GM18909 (cell line): ENCODE measurements around the gene LDB2.

ENCODE experiments used
- ATAC-seq: cut with Tn5 transposase; IDR thresholded peaks from one replicate; pipeline ENCODE4 v1.9.1; 2021; ENCODE audit warnings: mild to moderate bottlenecking; ENCODE audit not compliant: unreplicated experiment, poor library complexity

The LDB2 gene

DNA sequence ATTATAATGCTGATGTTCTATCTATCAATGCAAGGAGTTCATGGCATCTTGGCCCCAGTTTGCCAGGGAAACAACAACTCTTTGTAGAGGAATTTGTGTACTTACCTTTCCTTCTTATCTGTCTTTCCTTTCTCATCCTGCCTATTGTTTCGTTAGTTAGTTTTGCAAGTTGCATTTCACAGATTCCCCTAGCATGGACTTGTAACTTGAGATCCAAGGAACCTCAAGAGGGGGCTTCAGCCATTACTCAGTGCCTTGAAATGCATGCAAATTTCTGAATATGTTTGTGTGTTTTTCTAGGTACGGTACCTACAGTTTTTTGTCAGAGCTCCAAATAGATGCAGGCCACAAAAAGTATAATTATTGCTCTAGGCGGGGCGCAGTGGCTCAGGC lies 203.6 kb downstream of the LDB2 start:
- ATAC-seq, result no peak

DNA sequence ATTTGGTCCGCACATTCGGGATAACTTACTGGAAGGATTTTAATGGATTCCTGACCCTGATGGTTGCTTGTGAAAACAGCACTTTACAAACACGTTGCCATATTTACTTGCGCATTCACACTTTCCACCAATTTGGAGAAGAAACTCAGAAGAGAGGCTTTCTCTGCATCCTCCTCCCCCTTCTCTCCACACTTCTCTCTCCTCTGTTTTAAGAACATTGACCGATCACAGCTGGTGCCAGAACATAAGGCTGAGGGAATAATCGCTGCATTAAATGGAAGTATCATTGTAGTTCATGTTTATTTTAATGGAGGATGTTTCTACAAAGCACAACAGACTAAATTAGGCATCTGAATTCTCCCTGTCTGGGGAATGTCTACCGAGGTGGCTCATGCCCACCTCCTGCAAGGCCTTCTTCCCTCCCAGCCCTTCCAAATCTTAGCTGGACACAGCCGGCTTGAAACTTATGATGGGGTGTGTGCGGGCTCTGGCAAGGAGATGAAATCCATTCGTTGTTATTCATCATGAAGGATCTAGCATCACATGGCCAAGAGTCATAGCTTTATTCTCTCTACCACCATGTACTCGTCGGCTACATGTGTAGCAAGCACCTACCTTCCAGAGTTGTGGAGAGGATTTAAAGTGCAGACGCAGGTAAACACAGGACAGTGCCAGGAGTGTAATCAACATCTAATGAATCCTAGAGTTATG lies 204.1 kb downstream of the LDB2 start:
- no peak for ATAC-seq

DNA sequence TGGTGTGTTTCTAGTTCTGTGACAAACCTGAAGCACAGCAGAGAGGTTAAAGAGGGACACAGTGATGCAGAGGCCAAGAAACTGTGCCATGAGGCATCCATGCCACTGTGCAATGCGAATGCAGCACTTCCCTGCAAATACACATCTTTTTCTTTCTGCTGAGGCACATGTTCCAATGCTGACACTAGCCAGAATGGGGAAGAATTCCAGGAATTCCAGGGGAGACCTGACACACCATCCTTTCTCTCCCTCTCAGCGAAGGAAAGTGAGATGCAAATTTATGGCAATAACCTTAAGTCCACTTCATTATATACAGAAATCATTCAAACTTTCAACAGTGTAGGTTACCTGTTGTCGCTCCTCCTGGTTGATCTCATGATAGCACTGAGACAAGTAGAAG lies 204.8 kb downstream of the LDB2 start:
- no peak for ATAC-seq

DNA sequence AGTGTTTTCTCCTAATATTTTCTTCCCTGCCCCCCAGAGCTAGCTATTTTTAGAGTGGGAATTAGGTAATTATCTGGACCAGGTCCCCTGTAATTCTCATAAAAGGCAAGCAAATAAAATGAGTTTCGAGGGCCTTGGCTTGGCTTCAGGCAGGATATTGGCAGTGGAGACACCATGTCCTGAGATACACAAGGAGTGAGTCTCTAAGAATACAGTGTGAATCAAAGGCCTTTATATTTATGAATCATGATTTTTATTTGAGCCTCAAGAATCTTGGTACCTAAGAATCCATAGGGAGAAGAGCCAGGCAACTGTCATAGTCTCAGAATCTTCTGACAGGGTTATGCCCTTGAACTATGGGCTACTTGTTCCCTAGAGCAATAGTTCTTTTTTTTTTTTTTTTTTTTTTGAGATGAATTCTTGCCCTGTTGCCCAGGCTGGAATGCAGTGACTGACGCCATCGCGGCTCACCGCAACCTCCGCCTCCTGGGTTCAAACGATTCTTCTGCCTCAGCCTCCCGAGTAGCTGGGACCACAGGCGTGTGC lies 205.4 kb downstream of the LDB2 start:
- no peak for ATAC-seq

DNA sequence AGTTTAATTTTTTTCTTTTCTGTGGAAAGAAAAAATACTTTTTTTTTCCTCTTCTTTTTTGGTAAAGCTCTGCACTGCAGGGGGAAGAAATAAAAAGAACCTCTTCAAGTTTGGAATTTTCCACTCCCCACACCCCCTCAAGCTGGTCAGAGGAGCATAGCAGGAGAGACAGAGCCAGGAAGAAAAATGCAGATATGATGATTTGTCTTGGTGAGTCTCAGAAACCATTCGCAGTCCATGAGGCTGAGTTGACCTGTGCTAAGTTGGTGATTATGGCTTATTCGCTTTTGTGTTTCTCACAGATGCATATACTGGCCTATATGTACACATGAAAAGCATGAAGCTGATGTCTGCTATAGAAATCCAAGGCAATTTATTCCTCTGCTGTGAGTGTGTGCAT lies 205.9 kb downstream of the LDB2 start:
- ATAC-seq, result no peak

DNA sequence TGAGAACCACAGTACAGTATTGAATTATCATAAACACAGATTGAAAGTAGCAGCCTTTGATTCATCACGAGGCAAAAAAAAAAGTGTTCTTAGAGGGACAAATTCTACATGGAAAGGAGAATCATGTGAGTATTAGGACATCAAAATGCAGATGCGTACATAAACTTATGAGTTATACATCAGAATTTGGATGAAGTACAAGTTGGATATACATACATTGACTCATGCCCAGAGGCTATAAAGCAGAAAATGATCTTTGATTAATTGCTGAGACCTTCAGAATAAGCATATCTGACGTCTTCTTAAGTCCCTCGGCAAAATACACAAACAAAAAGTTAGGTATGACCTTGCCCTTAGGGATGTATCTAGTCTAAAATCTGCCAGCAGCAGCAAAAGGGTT lies 206.4 kb downstream of the LDB2 start:
- no peak for ATAC-seq

DNA sequence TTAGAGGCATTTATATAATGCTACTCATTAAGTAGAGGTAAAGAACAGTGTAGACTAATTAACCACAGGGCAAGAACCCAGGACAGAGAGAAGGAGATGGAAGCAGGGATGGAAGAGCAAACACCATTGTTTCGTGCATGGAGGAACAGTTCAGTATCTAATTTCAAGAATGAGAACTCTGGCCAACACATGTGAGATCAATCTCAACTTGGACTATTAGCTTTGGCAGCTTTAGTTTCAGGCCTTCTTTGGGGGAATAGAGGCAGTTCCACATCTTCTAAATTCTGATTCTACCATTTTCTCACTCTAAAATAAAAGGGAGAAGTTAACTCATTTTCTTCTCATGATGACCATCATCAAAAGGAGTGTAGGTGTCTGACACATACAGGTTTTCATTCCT lies 207.0 kb downstream of the LDB2 start:
- no peak for ATAC-seq

DNA sequence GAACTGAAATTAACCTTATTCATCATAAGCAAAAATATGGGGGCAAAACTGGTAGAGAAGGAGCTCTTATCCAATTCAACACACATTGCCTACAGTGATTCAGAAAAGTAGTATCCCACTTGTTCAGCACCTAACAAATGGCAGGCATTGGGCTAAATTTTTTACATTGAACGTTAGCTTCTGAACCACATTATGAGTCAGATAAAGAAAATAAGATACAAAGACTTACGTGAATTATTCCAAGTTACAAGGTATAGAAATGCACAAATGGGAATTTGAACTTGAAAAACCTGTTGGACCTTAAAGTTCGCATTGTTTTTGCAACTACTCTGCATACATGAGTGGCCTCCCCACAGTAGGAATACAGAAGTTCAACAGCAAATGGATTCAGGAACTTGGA lies 210.6 kb downstream of the LDB2 start:
- ATAC-seq, result no peak

DNA sequence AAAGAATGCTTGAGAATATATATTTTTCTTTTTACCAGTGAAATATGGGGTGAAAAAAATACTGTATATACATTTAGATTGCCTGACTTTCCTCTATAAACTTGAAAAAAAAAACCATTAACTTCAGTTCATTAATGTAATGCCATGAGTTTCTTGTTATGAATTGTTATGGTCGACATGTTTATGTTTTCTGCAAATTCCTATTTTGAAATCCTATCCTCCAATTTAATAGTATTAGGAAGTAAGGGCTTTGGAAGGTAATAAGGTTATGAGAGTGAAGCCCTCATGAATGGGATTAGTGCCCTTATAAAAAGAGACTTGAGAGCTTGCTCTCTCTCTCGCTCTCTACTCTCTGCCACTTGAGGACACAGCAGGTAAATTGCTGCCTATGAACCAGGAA lies 211.4 kb downstream of the LDB2 start:
- no peak for ATAC-seq

DNA sequence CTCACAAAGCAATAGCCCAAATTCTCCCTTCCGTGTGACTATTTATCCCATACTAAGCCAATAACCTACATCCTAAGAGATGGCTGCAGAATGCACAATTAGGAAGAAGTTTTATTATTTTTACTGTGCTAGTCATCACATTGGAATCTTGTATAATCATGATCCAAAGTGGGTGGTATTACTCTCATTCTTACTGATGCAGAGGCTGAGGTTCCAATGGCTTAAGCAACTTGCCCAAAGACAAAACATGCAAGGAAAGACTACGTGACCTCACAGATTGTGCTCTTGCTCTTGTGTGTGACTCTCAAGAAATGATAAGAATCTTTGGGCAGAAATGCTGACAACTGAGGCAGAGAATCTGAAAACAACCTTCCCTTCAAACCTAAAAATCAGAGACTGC lies 212.2 kb downstream of the LDB2 start:
- ATAC-seq, result no peak

DNA sequence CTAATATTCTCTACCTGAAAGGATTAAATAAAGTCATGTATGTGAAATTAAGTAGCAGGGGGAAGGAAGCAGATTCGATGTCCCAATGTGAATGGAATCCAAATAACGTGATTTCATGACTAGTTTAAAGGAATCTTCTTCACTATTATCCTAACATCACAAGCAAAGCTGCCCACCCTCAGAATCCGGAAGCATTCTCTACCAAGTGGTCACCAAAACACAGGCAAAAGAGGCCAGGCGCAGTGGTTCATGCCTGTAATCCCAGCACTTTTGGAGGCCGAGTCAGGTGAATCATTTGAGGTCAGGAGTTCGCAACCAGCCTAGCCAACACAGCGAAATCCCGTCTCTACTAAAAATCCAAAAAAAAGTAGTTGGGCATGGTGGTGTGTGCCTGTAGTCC lies 212.9 kb downstream of the LDB2 start:
- no peak for ATAC-seq

DNA sequence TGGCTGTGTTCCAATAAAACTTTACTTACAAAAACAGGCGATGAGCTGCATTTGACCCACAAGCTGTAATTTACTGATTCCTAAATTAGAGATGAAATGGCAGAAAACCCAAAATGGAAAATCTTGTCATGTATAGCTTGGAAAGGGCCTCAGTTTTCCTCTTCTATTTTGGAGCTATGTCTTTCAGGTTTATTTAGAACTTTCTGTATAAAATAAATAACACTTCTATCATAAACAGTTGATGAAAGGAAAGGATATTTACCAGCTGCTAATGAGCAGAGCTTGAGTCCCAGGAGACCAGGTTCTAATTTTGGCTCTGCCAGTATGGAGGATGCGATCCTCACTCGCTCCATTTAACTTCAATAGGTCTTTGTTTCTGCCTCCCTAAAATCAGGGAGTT lies 213.5 kb downstream of the LDB2 start:
- no peak for ATAC-seq

DNA sequence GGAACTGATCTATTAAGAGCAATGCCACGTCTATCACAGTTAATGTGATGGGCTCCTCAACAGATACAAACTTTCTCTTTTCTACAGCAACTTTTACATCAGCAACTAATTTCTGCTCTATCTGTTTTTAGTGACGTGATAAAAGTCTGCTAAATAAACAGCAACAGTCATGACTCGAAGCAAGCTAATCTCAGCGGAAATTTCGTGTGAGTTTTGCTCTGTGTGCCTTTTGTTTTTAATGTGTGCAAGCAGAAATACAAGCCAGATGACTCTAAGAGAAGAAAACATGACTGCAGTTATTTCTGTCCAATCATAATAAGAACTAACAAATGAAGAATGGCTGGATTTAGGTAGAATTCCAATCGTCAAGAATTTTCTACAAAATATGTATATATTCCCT lies 214.3 kb downstream of the LDB2 start:
- no peak for ATAC-seq

DNA sequence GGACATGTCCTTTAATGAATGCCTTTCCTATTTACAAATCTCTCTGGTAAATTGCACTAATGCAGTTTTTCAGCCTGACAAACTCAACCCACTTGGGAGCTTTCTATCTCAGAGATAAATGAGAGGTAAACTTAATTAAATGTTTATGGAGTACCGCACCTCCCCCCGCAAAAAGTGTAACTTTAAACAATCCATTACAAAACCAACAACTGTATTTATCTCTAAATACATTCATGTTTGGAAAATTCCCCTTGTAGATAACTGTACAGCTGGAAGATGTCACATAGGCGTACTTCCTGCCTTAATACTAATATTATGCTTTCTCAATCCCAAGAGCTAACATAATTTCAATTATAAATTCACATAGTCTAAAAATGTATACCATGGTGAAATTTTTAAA lies 215.5 kb downstream of the LDB2 start:
- ATAC-seq, result no peak

DNA sequence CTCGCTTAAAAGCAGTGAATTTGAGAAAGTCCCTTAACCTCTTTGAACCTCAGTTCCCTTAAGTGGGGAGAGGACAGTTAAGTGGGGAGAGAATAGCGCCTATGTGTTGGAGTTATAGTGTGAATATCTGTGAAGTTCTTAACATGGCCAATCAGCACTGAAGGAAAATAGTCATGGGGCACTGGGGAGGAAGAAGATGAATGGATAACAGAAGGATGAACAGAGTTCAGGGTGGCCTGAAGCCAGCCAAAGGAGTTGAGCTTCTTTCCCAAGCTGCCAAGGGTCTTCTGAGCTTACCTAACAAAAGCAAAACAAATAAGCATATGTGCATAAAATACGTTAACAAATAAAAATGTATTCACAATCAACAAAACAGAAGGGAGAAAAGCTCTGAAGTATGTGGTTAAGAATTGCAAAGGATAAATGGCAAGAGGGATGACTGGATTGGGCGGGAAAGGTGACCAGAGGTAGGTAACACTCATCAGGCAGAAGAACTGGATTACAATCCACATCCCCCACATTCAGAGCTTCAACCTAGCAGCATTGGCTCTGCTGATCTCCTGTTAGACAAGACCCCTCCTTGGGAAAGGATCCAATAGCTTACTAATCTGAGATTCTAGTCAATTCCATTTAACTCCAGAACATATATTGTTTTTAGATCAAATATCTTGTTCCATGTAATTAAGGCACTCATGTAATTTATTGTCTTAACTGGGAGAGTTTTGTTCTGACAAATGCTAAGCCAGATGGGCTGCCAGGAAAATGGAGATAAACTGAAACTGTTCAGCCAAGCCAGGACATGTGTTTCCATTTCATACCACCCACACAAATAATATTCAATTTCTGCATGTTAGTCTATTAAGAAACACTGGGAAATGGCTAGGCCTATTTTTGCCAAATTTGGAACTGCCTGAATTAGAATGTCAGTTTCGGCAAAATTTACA lies 221.2 kb downstream of the LDB2 start:
- ATAC-seq, result no peak

DNA sequence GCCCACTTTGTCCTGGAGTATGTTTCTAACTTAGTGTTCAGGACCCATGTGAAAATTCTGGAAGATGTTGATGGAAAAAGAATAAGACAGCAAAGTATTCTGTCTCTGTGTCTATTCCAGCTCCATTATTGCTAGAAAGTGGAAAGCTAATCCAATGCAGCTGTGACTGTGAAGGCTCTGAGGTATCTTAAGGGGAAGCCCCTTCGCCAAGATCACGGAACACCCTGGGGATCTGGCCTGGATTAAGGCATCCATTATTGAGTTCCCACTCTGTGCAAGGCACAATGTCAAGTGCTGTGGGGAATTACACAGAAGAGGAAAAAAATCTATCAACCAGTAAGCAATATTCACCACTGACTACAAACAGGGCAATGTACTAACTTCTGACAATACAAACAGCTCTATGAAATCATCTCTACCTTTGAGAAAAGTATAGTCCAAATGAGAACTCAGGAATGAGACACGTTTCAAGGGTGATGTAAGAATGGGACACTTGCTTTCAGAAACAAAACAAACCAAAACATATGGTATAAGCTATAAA lies 222.1 kb downstream of the LDB2 start:
- no peak for ATAC-seq

DNA sequence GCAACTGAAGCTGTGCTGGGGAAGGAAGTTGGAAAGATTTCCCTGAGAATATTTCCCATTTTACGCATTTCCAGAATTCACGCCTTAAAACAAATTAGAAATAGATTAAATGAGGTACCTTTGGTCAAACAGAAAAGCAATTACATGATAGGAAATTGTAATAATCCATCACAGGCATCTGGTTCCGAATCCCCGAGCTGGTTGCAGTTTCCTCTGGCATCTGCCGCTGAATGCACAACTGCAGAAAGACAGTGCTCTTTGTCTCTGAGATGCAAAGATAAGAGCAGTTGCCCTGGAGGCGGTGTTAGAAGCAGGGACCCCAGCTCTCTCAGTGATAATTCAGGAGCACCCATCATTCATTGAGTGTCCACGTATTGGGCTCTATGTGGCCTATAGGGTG lies 224.4 kb downstream of the LDB2 start:
- ATAC-seq, result no peak

DNA sequence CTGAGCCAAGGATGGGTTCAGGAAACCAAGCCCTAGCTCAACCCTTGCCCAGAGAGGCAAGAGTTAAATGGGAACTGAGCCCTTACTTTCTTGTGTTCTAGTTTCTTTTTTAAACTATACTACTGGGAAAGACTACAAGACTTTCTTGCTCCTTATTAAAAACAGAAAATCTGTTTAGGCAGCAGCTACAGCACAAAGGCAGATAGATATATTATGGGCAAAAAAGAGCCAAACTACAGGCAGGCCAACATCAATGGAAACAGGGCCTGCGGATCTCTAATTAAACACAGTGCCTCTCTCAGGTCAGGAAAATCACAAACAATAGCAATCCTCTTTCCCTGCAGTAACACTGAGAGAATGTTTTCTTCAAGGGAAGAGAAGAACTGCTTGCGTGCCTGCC lies 226.0 kb downstream of the LDB2 start:
- no peak for ATAC-seq

DNA sequence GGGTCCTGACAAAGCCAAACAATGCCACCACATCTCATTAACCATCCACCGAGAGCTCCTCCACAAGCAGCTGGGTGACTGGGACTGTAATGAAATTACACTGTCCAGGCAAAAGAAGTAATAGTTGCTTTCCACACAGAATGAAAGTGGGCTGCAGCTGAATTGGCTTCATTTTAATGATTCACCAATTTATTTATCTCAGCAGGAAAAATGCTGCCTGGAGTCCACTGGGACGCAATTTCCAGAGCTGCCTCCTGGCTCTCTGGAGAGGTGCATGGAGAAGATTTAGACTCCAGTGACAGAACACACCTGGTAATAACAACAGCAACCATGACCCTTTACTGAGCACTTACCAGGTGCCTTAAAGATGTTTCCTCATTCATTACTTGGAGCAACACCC lies 226.7 kb downstream of the LDB2 start:
- no peak for ATAC-seq

DNA sequence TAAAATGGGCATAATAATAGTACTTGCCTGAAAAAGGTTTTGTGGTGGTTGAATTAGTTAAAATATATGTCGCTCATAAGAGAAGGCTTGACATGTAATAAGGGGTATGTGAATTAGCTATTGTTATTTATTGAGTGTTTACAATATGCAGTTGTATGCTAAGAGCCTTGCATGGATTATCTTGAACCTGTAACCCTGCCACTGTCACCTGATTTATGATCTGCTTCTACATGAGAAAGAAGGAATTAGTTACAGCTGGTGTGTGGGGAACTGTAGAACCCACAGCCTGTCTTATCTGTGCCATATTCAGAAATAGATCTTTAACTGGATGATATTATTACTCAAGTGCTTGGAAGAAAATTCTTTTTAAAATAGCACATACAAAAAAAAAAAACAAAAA lies 227.7 kb downstream of the LDB2 start:
- ATAC-seq, result no peak

DNA sequence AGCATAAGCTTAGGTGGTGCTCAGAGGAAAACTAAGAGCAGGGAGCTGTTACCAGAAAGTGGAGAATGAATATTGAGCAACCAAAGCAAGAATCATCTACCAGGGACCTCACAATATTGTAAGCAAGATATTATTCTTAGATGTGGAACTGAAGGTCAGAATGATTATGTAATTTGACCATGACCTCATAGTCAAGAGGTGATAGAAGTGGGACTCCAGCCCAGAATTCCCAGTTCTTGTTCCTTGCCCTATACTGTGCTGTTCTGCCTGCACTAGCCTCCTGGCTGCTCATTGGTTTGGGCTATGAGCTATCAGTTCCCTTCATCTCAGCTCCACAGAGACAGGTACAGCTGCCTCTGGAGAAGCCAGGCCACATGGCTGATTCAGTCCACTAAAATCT lies 229.4 kb downstream of the LDB2 start:
- no peak for ATAC-seq
